ENCODE measurements around the gene MFRP. TPM values are rescaled to one million over a fixed set of nuclear protein-coding genes. Genes with fewer than 3 reads are reported as not detected.

MFRP gene
- total RNA-seq, 2 experiments from 2014 or later: not detected

DNA sequence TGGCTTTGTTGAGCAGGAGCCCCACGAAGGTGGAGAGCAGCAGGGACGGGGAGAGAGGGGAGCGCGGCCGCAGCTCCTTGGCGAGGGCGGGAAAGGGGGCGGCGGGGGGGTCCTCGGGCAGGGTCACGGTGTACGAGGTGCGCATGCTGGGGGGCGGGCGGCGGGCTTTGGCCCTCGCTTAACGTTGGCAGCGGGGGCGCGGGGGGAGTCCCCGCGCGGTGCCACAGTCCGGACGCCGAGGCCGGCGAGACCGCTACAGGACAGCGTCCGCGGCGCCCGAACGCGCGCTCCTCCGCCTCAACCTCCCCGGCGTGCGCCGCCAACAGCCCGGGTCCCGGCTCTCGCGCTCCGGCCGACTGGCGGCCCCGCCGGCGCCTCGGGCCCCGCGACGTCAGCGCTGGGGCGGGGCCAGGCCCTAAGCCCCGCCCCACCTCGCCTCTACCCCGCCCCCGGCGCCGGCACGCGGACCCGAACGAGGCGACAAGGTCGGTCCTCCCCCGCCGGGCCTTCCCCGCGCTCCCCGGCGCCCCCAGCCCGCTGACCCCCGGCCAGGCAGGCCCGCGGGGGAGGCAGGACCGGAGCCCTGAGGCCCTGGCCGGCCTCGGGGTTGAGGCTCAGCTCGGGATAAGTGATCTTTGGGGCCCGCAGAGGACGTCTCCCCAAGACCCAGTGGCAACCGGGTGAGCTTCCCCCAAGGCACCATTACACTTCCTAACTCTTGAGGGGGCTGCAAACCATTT, 17.5 kb upstream of the MFRP start:
- peak overlapping the region; percentile 87 for H3K4me3 Mint-ChIP-seq
- no peak overlapping the region for H3K27ac Mint-ChIP-seq
- peaks cover 65% of the 10 kb centered on the region for H3K27me3 Mint-ChIP-seq
- intact Hi-C loops (cut with DNase I, micrococcal nuclease): no loop called here
- peaks cover 14% of the 10 kb centered on the region for H3K4me1 Mint-ChIP-seq (ENCODE audit: low read depth)
- Histone ChIP-seq H3K4me3 (ENCODE audit: low read length) (peak overlapping the region; percentile 16), H3K36me3 (ENCODE audit: insufficient read depth, low read length) (no peaks in the 10 kb centered on the region), H3K27ac (ENCODE audit: low read depth in 1 of 2, low read length in 2 of 2) (no peak overlapping the region), H3K27me3 (ENCODE audit: control insufficient read depth in 1 of 2, insufficient read depth in 2 of 2, low read length in 2 of 2) (peaks cover 42 to 63% of the 10 kb centered on the region in 2 experiments), H3K9me3 (ENCODE audit: control insufficient read depth in 1 of 2, insufficient read depth in 1 of 2, low read length in 2 of 2) (no peaks in the 10 kb centered on the region), H3K4me1 (ENCODE audit: insufficient read depth, low read length) (peaks cover 18% of the 10 kb centered on the region)
- ATAC-seq (ENCODE audit: poor library complexity) (peak; percentile 89), DNase-seq (peak in 11 of 14 experiments; percentile 23 to 78 (median 53))
- CTCF ChIA-PET: interaction anchor here (0.8 to 1.7 kb wide), 4 partner anchors 8 to 26 kb away, joined by 3 to 9 read pairs (median 5); partner anchors contain the start of gene USP2
- no peaks in the 10 kb centered on the region for H3K9me3 Mint-ChIP-seq
- no peaks in the 10 kb centered on the region for H3K36me3 Mint-ChIP-seq (ENCODE audit: low read depth)
- POLR2A ChIA-PET: no interaction called here
- TF ChIP-seq, protein P1, sequence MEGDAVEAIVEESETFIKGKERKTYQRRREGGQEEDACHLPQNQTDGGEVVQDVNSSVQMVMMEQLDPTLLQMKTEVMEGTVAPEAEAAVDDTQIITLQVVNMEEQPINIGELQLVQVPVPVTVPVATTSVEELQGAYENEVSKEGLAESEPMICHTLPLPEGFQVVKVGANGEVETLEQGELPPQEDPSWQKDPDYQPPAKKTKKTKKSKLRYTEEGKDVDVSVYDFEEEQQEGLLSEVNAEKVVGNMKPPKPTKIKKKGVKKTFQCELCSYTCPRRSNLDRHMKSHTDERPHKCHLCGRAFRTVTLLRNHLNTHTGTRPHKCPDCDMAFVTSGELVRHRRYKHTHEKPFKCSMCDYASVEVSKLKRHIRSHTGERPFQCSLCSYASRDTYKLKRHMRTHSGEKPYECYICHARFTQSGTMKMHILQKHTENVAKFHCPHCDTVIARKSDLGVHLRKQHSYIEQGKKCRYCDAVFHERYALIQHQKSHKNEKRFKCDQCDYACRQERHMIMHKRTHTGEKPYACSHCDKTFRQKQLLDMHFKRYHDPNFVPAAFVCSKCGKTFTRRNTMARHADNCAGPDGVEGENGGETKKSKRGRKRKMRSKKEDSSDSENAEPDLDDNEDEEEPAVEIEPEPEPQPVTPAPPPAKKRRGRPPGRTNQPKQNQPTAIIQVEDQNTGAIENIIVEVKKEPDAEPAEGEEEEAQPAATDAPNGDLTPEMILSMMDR (IDR thresholded peaks at IDR 0.05): no peak

DNA sequence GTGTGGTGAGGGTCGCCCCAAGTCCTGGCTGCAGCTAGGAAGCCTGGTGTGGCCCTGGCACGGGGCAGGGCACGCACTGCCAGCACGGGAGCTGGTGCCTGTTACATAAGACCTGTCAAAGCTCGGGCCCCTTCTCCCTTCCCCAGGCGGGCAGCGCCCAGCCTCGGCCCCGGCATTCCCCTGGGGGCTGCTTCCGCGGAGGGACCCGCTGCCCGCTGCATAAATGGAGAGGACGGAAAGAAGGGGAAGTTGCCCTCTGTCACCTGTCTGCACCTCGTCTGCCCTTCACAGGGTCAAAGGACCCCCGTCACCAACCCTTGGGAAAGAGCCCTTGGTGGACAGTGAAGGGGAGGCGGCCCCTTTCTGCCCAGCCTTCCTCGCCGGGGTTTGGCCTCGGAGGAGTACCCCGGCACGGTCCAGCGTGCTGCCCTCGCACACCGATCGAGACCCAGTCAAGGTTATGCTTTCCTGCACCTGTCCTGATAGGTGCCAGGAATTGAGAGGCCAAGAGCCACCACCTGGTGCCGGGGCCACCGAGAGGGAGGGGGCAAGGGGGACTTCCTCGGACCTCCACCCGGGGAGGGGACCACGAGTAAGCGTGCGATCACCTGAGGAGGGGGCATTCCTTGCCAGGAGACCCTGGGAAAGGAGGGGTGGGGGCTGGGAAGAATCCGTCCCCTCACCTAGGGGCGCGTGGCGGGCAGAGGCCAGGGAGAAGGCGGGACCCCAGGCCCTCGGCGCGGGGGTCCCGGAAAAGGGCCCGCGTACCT, 16.8 kb upstream of the MFRP start:
- no peak overlapping the region for H3K27ac Mint-ChIP-seq
- peaks cover 58% of the 10 kb centered on the region for H3K27me3 Mint-ChIP-seq
- no peaks in the 10 kb centered on the region for H3K9me3 ChIP-seq (ENCODE audit: control insufficient read depth in 1 of 2, insufficient read depth in 1 of 2, low read length in 2 of 2)
- H3K9me3 Mint-ChIP-seq: no peaks in the 10 kb centered on the region
- peak overlapping the region; percentile 16 for H3K4me3 ChIP-seq (ENCODE audit: low read length)
- peak overlapping the region; percentile 58 for H3K4me3 Mint-ChIP-seq
- intact Hi-C loops (cut with DNase I, micrococcal nuclease): no loop called here
- H3K36me3 Mint-ChIP-seq (ENCODE audit: low read depth): no peaks in the 10 kb centered on the region
- DNase-seq (no peak), ATAC-seq (ENCODE audit: poor library complexity) (no peak)
- ChIA-PET CTCF (interaction anchor here (2.5 kb wide), 1 partner anchor 18 kb away, joined by 10 read pairs; the partner anchor contains the start of gene USP2), POLR2A (no interaction called here)
- H3K27ac ChIP-seq (ENCODE audit: low read depth in 1 of 2, low read length in 2 of 2): no peak overlapping the region
- TF ChIP-seq, protein P1 (IDR thresholded peaks at IDR 0.05): no peak
- H3K4me1 ChIP-seq (ENCODE audit: insufficient read depth, low read length): peaks cover 18% of the 10 kb centered on the region
- H3K27me3 ChIP-seq (ENCODE audit: control insufficient read depth in 1 of 2, insufficient read depth in 2 of 2, low read length in 2 of 2): peaks cover 38 to 59% of the 10 kb centered on the region in 2 experiments
- no peaks in the 10 kb centered on the region for H3K36me3 ChIP-seq (ENCODE audit: insufficient read depth, low read length)
- peaks cover 14% of the 10 kb centered on the region for H3K4me1 Mint-ChIP-seq (ENCODE audit: low read depth)

DNA sequence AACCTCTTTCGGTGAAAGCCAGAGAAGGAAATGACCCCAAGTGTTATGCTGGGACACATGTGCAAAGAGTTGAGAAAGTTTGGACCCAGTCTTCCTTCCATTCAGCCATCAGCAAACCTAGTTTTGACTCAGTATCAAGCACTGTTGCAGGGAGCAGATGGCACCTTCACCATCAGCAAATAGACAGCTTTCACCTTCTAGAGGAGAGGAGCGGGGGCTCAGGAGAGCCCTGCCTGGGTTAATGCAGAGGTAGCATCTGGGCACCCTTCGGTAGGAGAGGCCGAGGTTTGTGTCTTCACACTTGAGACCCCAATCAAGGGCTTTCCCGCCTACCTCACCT, 16.2 kb upstream of the MFRP start:
- ChIA-PET POLR2A (interaction anchor here (0.5 kb wide), 1 partner anchor 925 kb away, joined by 4 read pairs; no protein-coding TSS in a partner anchor), CTCF (interaction anchor here (2.5 kb wide), 1 partner anchor 19 kb away, joined by 10 read pairs; the partner anchor contains the start of gene USP2)
- H3K36me3 Mint-ChIP-seq (ENCODE audit: low read depth): no peaks in the 10 kb centered on the region
- H3K9me3 Mint-ChIP-seq: no peaks in the 10 kb centered on the region
- H3K27ac Mint-ChIP-seq: no peak overlapping the region
- no peaks in the 10 kb centered on the region for H3K9me3 ChIP-seq (ENCODE audit: control insufficient read depth in 1 of 2, insufficient read depth in 1 of 2, low read length in 2 of 2)
- TF ChIP-seq, protein P1 (IDR thresholded peaks at IDR 0.05): no peak
- H3K4me1 Mint-ChIP-seq (ENCODE audit: low read depth): peaks cover 14% of the 10 kb centered on the region
- no peak overlapping the region for H3K27ac ChIP-seq (ENCODE audit: low read depth in 1 of 2, low read length in 2 of 2)
- H3K27me3 ChIP-seq (ENCODE audit: control insufficient read depth in 1 of 2, insufficient read depth in 2 of 2, low read length in 2 of 2): peaks cover 37 to 54% of the 10 kb centered on the region in 2 experiments
- intact Hi-C loops (cut with DNase I, micrococcal nuclease): no loop called here
- H3K4me3 ChIP-seq (ENCODE audit: low read length): no peak overlapping the region
- DNase-seq: no peak
- H3K4me3 Mint-ChIP-seq: no peak overlapping the region
- H3K36me3 ChIP-seq (ENCODE audit: insufficient read depth, low read length): no peaks in the 10 kb centered on the region
- peaks cover 54% of the 10 kb centered on the region for H3K27me3 Mint-ChIP-seq
- H3K4me1 ChIP-seq (ENCODE audit: insufficient read depth, low read length): peaks cover 18% of the 10 kb centered on the region
- ATAC-seq (ENCODE audit: poor library complexity): no peak
